ENCODE results near the gene PCDHB12. TPM values are rescaled to one million over a fixed set of nuclear protein-coding genes. Genes with fewer than 3 reads are reported as not detected.

The PCDHB12 gene
- under 0.01 TPM in 1 of 2 replicates, not detected in the other for total RNA-seq

GRCh38 chr5:141208478-141208877 is at the start of gene PCDHB12:
Gene PCDHB12, plus strand, starts transcription at chr5:141208719. Its CDS starts 189 bp downstream, at chr5:141208908.

GRCh38 chr5:141172381-141173204 is 35.9 kb upstream of the PCDHB12 start, which contains the start of gene PCDHB7:
Gene PCDHB7, plus strand, starts transcription at chr5:141172644. Its CDS starts 192 bp downstream, at chr5:141172836.

GRCh38 chr5:141177577-141178191 is 30.8 kb upstream of the PCDHB12 start, which contains the start of gene PCDHB8:
Gene PCDHB8, plus strand, starts transcription at chr5:141177790. Its CDS starts 245 bp downstream, at chr5:141178035.

GRCh38 chr5:141182248-141182647 is 26.3 kb upstream of the PCDHB12 start, which contains the start of gene PCDHB16:
Gene PCDHB16, plus strand, starts transcription at chr5:141182387. Its CDS starts 173 bp downstream, at chr5:141182560.

GRCh38 chr5:141186897-141187512 is 21.5 kb upstream of the PCDHB12 start, which contains the start of gene PCDHB9:
Gene PCDHB9, plus strand, starts transcription at chr5:141187161. Its CDS starts 158 bp downstream, at chr5:141187319.

GRCh38 chr5:141192110-141192725 is 16.3 kb upstream of the PCDHB12 start, which contains the start of gene PCDHB10:
Gene PCDHB10, plus strand, starts transcription at chr5:141192353. Its CDS starts 200 bp downstream, at chr5:141192553.

GRCh38 chr5:141199359-141200235 is 8.9 kb upstream of the PCDHB12 start, which contains the start of gene PCDHB11:
Gene PCDHB11, plus strand, starts transcription at chr5:141199627. Its CDS starts 148 bp downstream, at chr5:141199775.

GRCh38 chr5:141213656-141214339 is 5.3 kb downstream of the PCDHB12 start, which contains the start of gene PCDHB13:
Gene PCDHB13, plus strand, starts transcription at chr5:141213919. Its CDS starts 205 bp downstream, at chr5:141214124.

GRCh38 chr5:141223112-141223783 is 14.7 kb downstream of the PCDHB12 start, which contains the start of gene PCDHB14:
Gene PCDHB14, plus strand, starts transcription at chr5:141223343. Its CDS starts 163 bp downstream, at chr5:141223506.

GRCh38 chr5:141245250-141245717 is 36.8 kb downstream of the PCDHB12 start, which contains the start of gene PCDHB15:
Gene PCDHB15, plus strand, starts transcription at chr5:141245395. Its CDS starts 184 bp downstream, at chr5:141245579.

Other genes with a start within 250 kb of the PCDHB12 start
- under 0.01 and 0.30 TPM in 2 replicates for gene PCDHAC2, start 242.2 kb upstream of the PCDHB12 start, total RNA-seq
- not detected in 2 replicates for gene PCDHB1, start 157.3 kb upstream of the PCDHB12 start, total RNA-seq
- gene PCDHB2, start 114.1 kb upstream of the PCDHB12 start, total RNA-seq = under 0.01 and 0.32 TPM in 2 replicates
- under 0.01 TPM in 1 of 2 replicates, not detected in the other for gene PCDHB3, start 108.2 kb upstream of the PCDHB12 start, total RNA-seq
- under 0.01 and 0.15 TPM in 2 replicates for gene PCDHB4, start 86.9 kb upstream of the PCDHB12 start, total RNA-seq
- under 0.01 and 0.46 TPM in 2 replicates for gene PCDHB5, start 73.5 kb upstream of the PCDHB12 start, total RNA-seq
- gene PCDHB6, start 58.7 kb upstream of the PCDHB12 start, total RNA-seq = not detected in 2 replicates
- gene PCDHB7, start 36.1 kb upstream of the PCDHB12 start, total RNA-seq = under 0.01 TPM in 1 of 2 replicates, not detected in the other
- gene PCDHB8, start 30.9 kb upstream of the PCDHB12 start, total RNA-seq = under 0.01 and 0.15 TPM in 2 replicates
- gene PCDHB16, start 26.3 kb upstream of the PCDHB12 start, total RNA-seq = under 0.01 TPM in 2 replicates
- 0.15 TPM in 1 of 2 replicates, not detected in the other for gene PCDHB9, start 21.6 kb upstream of the PCDHB12 start, total RNA-seq
- gene PCDHB10, start 16.4 kb upstream of the PCDHB12 start, total RNA-seq = 0.30 and 0.32 TPM in 2 replicates
- gene PCDHB11, start 9.1 kb upstream of the PCDHB12 start, total RNA-seq = under 0.01 and 0.15 TPM in 2 replicates
- gene PCDHB13, start 5.2 kb downstream of the PCDHB12 start, total RNA-seq = 0.15 and 0.65 TPM in 2 replicates
- gene PCDHB14, start 14.6 kb downstream of the PCDHB12 start, total RNA-seq = 0.61 and 0.65 TPM in 2 replicates
- 0.32 and 0.46 TPM in 2 replicates for gene PCDHB15, start 36.7 kb downstream of the PCDHB12 start, total RNA-seq
- 0.15 TPM in 1 of 2 replicates, not detected in the other for gene SLC25A2, start 95.3 kb downstream of the PCDHB12 start, total RNA-seq
- 76.7 and 85.6 TPM in 2 replicates for gene TAF7, start 112.1 kb downstream of the PCDHB12 start, total RNA-seq
- under 0.01 and 0.32 TPM in 2 replicates for gene PCDHGA1, start 121.8 kb downstream of the PCDHB12 start, total RNA-seq
- 0.46 and 0.65 TPM in 2 replicates for gene PCDHGA2, start 130.0 kb downstream of the PCDHB12 start, total RNA-seq
- gene PCDHGA3, start 135.1 kb downstream of the PCDHB12 start, total RNA-seq = 0.15 and 0.32 TPM in 2 replicates
- under 0.01 and 0.65 TPM in 2 replicates for gene PCDHGB1, start 141.4 kb downstream of the PCDHB12 start, total RNA-seq
- 1.7 and 1.9 TPM in 2 replicates for gene PCDHGA4, start 146.3 kb downstream of the PCDHB12 start, total RNA-seq
- gene PCDHGB2, start 151.3 kb downstream of the PCDHB12 start, total RNA-seq = 0.46 and 0.65 TPM in 2 replicates
- gene PCDHGA5, start 155.4 kb downstream of the PCDHB12 start, total RNA-seq = 0.30 and 0.32 TPM in 2 replicates
- gene PCDHGB3, start 161.5 kb downstream of the PCDHB12 start, total RNA-seq = 0.46 and 1.3 TPM in 2 replicates
- 0.76 and 0.97 TPM in 2 replicates for gene PCDHGA6, start 165.2 kb downstream of the PCDHB12 start, total RNA-seq
- gene PCDHGA7, start 174.0 kb downstream of the PCDHB12 start, total RNA-seq = 0.65 and 0.91 TPM in 2 replicates
- gene PCDHGB4, start 179.0 kb downstream of the PCDHB12 start, total RNA-seq = 4.9 and 10.1 TPM in 2 replicates
- gene PCDHGA8, start 183.9 kb downstream of the PCDHB12 start, total RNA-seq = 0.46 and 0.97 TPM in 2 replicates
- gene PCDHGB5, start 189.2 kb downstream of the PCDHB12 start, total RNA-seq = 6.1 and 9.1 TPM in 2 replicates
- 0.76 and 0.97 TPM in 2 replicates for gene PCDHGA9, start 194.1 kb downstream of the PCDHB12 start, total RNA-seq
- 0.97 and 1.1 TPM in 2 replicates for gene PCDHGB6, start 199.3 kb downstream of the PCDHB12 start, total RNA-seq
- 2.3 TPM in 2 replicates for gene PCDHGA10, start 204.3 kb downstream of the PCDHB12 start, total RNA-seq
- 2.9 and 3.3 TPM in 2 replicates for gene PCDHGB7, start 209.0 kb downstream of the PCDHB12 start, total RNA-seq
- gene PCDHGA11, start 212.3 kb downstream of the PCDHB12 start, total RNA-seq = 5.3 and 5.8 TPM in 2 replicates
- gene PCDHGA12, start 221.8 kb downstream of the PCDHB12 start, total RNA-seq = 5.2 and 5.9 TPM in 2 replicates

Measured in epithelial cell of umbilical artery (primary cell).